Neural cell (in vitro differentiated cells): Measurements from ENCODE around the gene HDAC5. TPM values are rescaled to one million over a fixed set of nuclear protein-coding genes. Genes with fewer than 3 reads are reported as not detected.
A peak's percentile ranks its signal among the peaks of the same experiment; 100 is the strongest.

ENCODE experiments used
- H2AFZ ChIP-seq: fragments of 200-600, 300-800 bp; sonication (generic), shearing (Covaris generic); 2 replicates; pipeline ENCODE4 v1.6.0; 2014; ENCODE audit warnings: low read depth, mild to moderate bottlenecking, antibody characterized with exemption, low read length, moderate library complexity
- H3F3A ChIP-seq: fragments of 200-600 bp; shearing (Covaris generic); 2 replicates; pipeline ENCODE4 v1.6.1; 2016; ENCODE audit warnings: mild to moderate bottlenecking, moderate library complexity, mixed read lengths, antibody characterized with exemption, low read length; ENCODE audit not compliant: insufficient read depth, poor library complexity, severe bottlenecking
- H3K27ac ChIP-seq: fragments of 200-600, 300-800 bp; sonication (generic), shearing (Covaris generic); 2 replicates; pipeline ENCODE4 v1.5.1; 2014; ENCODE audit warnings: mild to moderate bottlenecking, low read length, moderate library complexity
- H3K27me3 ChIP-seq: fragments of 300-800, 200-600 bp; sonication (generic), shearing (Covaris generic); 2 replicates; pipeline ENCODE4 v1.6.0; 2014; ENCODE audit warnings: mild to moderate bottlenecking, low read depth, low read length, moderate library complexity; ENCODE audit not compliant: insufficient read depth
- H3K36me3 ChIP-seq: fragments of 300-800, 200-600 bp; sonication (generic), shearing (Covaris generic); 2 replicates; pipeline ENCODE4 v1.5.1; 2014; ENCODE audit warnings: mild to moderate bottlenecking, antibody characterized with exemption, low read length, moderate library complexity; ENCODE audit not compliant: insufficient read depth
- H3K4me2 ChIP-seq: fragments of 300-800, 200-600 bp; sonication (generic), shearing (Covaris generic); 2 replicates; pipeline ENCODE4 v1.6.0; 2014; ENCODE audit warnings: mild to moderate bottlenecking, low read length
- H3K4me3 ChIP-seq: fragments of 300-800, 200-600 bp; sonication (generic), shearing (Covaris generic); 2 replicates; pipeline ENCODE4 v1.5.1; 2014; ENCODE audit warnings: mild to moderate bottlenecking, low read length, moderate library complexity
- H3K79me2 ChIP-seq: fragments of 200-600 bp; shearing (Covaris generic); replicated peaks from 2 replicates; pipeline ENCODE4 v1.6.0; 2014; ENCODE audit warnings: mild to moderate bottlenecking, low read length, moderate library complexity; ENCODE audit not compliant: insufficient read depth
- H3K9ac ChIP-seq: fragments of 300-800, 200-600 bp; sonication (generic), shearing (Covaris generic); 2 replicates; pipeline ENCODE4 v1.6.1; 2016; ENCODE audit warnings: mild to moderate bottlenecking, low read length, mixed read lengths
- H3K9me2 ChIP-seq: fragments of 200-600 bp; shearing (Covaris generic); 2 replicates; pipeline ENCODE4 v1.6.1; 2016; ENCODE audit warnings: mild to moderate bottlenecking, low read length, mixed read lengths; ENCODE audit not compliant: insufficient read depth
- H3K9me3 ChIP-seq: fragments of 200-600, 300-800 bp; sonication (generic), shearing (Covaris generic); 2 replicates; pipeline ENCODE4 v1.6.1; 2016; ENCODE audit warnings: mild to moderate bottlenecking, mixed run types, low read length, moderate library complexity, mixed read lengths
- H4K20me1 ChIP-seq: fragments of 200-600 bp; shearing (Covaris generic); 2 replicates; pipeline ENCODE4 v1.6.1; 2016; ENCODE audit warnings: mild to moderate bottlenecking, mixed run types; ENCODE audit not compliant: insufficient read depth
- EP300 ChIP-seq: fragments of 450-650 bp; conservative IDR thresholded peaks from 2 replicates; pipeline ENCODE4 v1.6.1; 2014; ENCODE audit warnings: antibody characterized with exemption, mild to moderate bottlenecking, moderate library complexity; ENCODE audit not compliant: poor library complexity, severe bottlenecking
- EZH2 ChIP-seq: fragments of 200-600, 300-800 bp; shearing (Covaris generic), sonication (generic); IDR thresholded peaks from 2 replicates; pipeline ENCODE4 v1.6.1; 2014; ENCODE audit warnings: antibody characterized with exemption, low read length, borderline replicate concordance, mild to moderate bottlenecking; ENCODE audit not compliant: insufficient read depth, poor library complexity, severe bottlenecking
- MXI1 ChIP-seq: fragments of 450-650 bp; conservative IDR thresholded peaks from 2 replicates; pipeline ENCODE4 v1.6.1; 2014; ENCODE audit warnings: antibody characterized with exemption, mild to moderate bottlenecking; ENCODE audit not compliant: poor library complexity, severe bottlenecking
- POLR2AphosphoS5 ChIP-seq: IDR thresholded peaks from 2 replicates; pipeline ENCODE4 v1.6.1; 2012
- RAD21 ChIP-seq: fragments of 450-650 bp; conservative IDR thresholded peaks from 2 replicates; pipeline ENCODE4 v1.6.1; 2014; ENCODE audit warnings: antibody characterized with exemption, mild to moderate bottlenecking, moderate library complexity
- REST ChIP-seq: IDR thresholded peaks from 2 replicates; pipeline ENCODE4 v1.6.1; 2012; ENCODE audit warnings: borderline replicate concordance
- SMC3 ChIP-seq: fragments of 450-650 bp; conservative IDR thresholded peaks from 2 replicates; pipeline ENCODE4 v1.6.1; 2014; ENCODE audit warnings: antibody characterized with exemption, mild to moderate bottlenecking, moderate library complexity; ENCODE audit not compliant: poor library complexity
- TAF1 ChIP-seq: IDR thresholded peaks from 2 replicates; pipeline ENCODE4 v1.6.1; 2012; ENCODE audit warnings: low read depth
- polyA plus RNA-seq: library from polyadenylated mRNA; depleted of rRNA; stranded (reverse); fragments of >200 nt; gene quantifications from 2 replicates; pipeline ENCODE4 v1.2.3, GENCODE V29; 2014
- TF ChIP-seq, protein P1 (sequence below): fragments of 450-650 bp; IDR thresholded peaks from 2 replicates; pipeline ENCODE4 v1.5.1; 2014; ENCODE audit warnings: antibody characterized with exemption, mild to moderate bottlenecking, moderate library complexity; ENCODE audit not compliant: poor library complexity, severe bottlenecking

Gene HDAC5
- polyA plus RNA-seq, 1 donor from 2014 or later = 97.8 TPM

DNA sequence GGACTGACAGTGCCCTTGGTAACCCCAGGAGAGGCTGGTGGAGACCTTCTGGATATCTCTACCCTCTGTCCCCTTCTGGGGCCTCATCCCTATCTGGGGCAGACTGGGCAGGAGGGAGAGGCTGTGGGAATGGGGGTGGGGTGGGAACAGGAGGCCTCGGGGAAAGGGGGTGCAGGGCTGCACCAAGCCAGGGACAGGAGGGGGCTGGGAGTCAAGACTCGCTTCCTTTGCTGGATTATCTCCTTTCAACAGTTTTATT, 28.1 kb downstream of the HDAC5 start:
- Histone ChIP-seq H4K20me1 (no peaks in the 10 kb centered on the region), H2AFZ (no peak overlapping the region), H3K9me3 (no peaks in the 10 kb centered on the region), H3K79me2 (no peaks in the 10 kb centered on the region), H3K27ac (peak overlapping the region; percentile 84), H3K4me2 (peak overlapping the region; percentile 38), H3K36me3 (no peaks in the 10 kb centered on the region), H3K4me3 (peak overlapping the region; percentile 64), H3K9ac (peak overlapping the region; percentile 64), H3K27me3 (no peaks in the 10 kb centered on the region), H3F3A (no peaks in the 10 kb centered on the region), H3K9me2 (no peaks in the 10 kb centered on the region)
- TF ChIP-seq REST (peak; percentile 7), SMC3 (no peak)

DNA sequence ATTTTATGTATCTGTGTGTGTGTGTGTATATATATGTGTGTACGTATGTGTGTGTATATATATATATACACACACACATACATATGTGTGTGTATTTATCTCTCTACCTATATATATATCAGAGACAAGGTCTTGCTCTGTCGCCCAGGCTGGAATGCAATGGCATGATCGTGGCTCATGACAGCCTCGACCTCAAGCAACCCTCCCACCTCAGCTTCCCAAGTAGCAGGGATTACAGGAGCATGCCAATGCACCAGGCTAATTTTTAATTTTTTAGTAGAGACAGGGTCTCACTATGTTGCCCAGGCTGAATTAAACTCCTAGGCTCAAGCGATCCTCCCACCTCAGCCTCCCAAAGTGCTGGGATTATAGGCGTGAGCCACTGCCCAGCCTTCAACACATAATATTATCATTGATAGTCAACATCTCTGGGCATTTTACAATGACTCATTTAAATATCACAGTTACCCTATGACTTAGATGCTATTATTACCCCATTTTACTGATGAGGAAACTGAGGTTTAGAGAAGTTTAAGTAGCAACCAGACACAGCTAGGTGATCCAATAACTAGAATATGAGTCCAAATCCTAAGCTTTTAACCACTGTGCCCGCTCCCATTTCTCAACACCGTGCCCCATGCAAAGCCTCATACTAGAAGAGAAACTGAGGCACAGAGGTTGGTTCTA, 28.6 kb downstream of the HDAC5 start:
- H3K9ac ChIP-seq = peak overlapping the region; percentile 64
- no peaks in the 10 kb centered on the region for H3K79me2 ChIP-seq
- H3K4me3 ChIP-seq = peak overlapping the region; percentile 64
- TF ChIP-seq RAD21 (no peak), EP300 (no peak), SMC3 (no peak), MXI1 (no peak), EZH2 (no peak), REST (no peak), TAF1 (no peak), POLR2AphosphoS5 (no peak)
- TF ChIP-seq, protein P1, sequence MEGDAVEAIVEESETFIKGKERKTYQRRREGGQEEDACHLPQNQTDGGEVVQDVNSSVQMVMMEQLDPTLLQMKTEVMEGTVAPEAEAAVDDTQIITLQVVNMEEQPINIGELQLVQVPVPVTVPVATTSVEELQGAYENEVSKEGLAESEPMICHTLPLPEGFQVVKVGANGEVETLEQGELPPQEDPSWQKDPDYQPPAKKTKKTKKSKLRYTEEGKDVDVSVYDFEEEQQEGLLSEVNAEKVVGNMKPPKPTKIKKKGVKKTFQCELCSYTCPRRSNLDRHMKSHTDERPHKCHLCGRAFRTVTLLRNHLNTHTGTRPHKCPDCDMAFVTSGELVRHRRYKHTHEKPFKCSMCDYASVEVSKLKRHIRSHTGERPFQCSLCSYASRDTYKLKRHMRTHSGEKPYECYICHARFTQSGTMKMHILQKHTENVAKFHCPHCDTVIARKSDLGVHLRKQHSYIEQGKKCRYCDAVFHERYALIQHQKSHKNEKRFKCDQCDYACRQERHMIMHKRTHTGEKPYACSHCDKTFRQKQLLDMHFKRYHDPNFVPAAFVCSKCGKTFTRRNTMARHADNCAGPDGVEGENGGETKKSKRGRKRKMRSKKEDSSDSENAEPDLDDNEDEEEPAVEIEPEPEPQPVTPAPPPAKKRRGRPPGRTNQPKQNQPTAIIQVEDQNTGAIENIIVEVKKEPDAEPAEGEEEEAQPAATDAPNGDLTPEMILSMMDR = no peak
- no peaks in the 10 kb centered on the region for H3K36me3 ChIP-seq
- H3K27me3 ChIP-seq = no peaks in the 10 kb centered on the region
- peak overlapping the region; percentile 84 for H3K27ac ChIP-seq
- no peaks in the 10 kb centered on the region for H3K9me2 ChIP-seq
- no peaks in the 10 kb centered on the region for H4K20me1 ChIP-seq
- no peaks in the 10 kb centered on the region for H3K9me3 ChIP-seq
- no peak overlapping the region for H2AFZ ChIP-seq
- peak overlapping the region; percentile 38 for H3K4me2 ChIP-seq
- no peaks in the 10 kb centered on the region for H3F3A ChIP-seq
